K562 (cell line): ENCODE results near the gene PTPRT. TPM values are rescaled to one million over a fixed set of nuclear protein-coding genes. Genes with fewer than 3 reads are reported as not detected.

Source experiments
- ATAC-seq: fragments of 200-7000 bp; cut with Tn5 transposase; 3 replicates; pipeline ENCODE4 v1.9.1; 2020; ENCODE audit warnings: moderate library complexity
- BruUV-seq: library from RNA; stranded (reverse); fragments of 400-500 nt; replicated peaks from 2 replicates; lab custom pipeline; 2021; lab: Mats Ljungman, UMichigan
- CTCF ChIA-PET: fragments of 300-600 bp; formaldehyde crosslinking; extraction: SDS; loops from one replicate; lab custom pipeline; 2021; ENCODE audit warnings: low intra/inter-chr PET ratio; lab: Yijun Ruan, JAX
- POLR2A ChIA-PET: fragments of 300-600, 350-650 bp; sonication (Branson Sonifier 250); formaldehyde crosslinking; extraction: SDS; loops from one replicate; lab custom pipeline; 2021; ENCODE audit warnings: antibody characterized with exemption, inconsistent platforms; lab: Yijun Ruan, JAX
- DNase-seq, 4 experiments: peaks; one replicate each; pipeline versions ENCODE4 v3.0.0 to v3.0.0-alpha.2; 2011 to 2018; ENCODE audit warnings: low spot score in 3 of 4, mixed read lengths in 3 of 4; ENCODE audit errors: extremely low read depth in 1 of 4
- FAIRE-seq: peaks from 2 replicates; lab custom pipeline; 2011; peaks lifted over from hg19 to GRCh38; lab: Jason Lieb, UNC
- H2AFZ ChIP-seq: 2 replicates; pipeline ENCODE4 v1.6.0; 2011; ENCODE audit warnings: low read depth, low read length, control low read depth, inconsistent platforms
- H3K27ac ChIP-seq: fragments of 200-600 bp; 3 replicates; pipeline ENCODE4 v1.8.0; 2011; ENCODE audit warnings: low read depth, mild to moderate bottlenecking, control low read depth, inconsistent platforms, low read length, moderate library complexity, mixed read lengths; ENCODE audit errors: extremely low read depth
- H3K27me3 ChIP-seq, 2 experiments: fragments of 300-600 bp in 1 of 2; 2 replicates in 1 of 2; 3 replicates in 1 of 2; pipeline versions ENCODE4 v1.6.0 to v1.8.0; 2011; ENCODE audit warnings: inconsistent platforms in 2 of 2, low read length in 2 of 2, mild to moderate bottlenecking in 1 of 2, mixed read lengths in 1 of 2, moderate library complexity in 1 of 2; ENCODE audit not compliant: control insufficient read depth in 2 of 2, insufficient read depth in 2 of 2
- H3K36me3 ChIP-seq: fragments of 300-600 bp; 3 replicates; pipeline ENCODE4 v1.8.0; 2011; ENCODE audit warnings: mild to moderate bottlenecking, low read length, inconsistent platforms; ENCODE audit not compliant: control insufficient read depth, insufficient read depth
- H3K4me1 ChIP-seq, 2 experiments: fragments of 200-600 bp in 1 of 2; replicated peaks in 1 of 2; 2 replicates in 1 of 2; 3 replicates in 1 of 2; pipeline versions ENCODE4 v1.5.1 to v1.8.0; 2011; ENCODE audit warnings: inconsistent platforms in 2 of 2, low read length in 2 of 2, mild to moderate bottlenecking in 1 of 2, mixed read lengths in 1 of 2, moderate library complexity in 1 of 2; ENCODE audit not compliant: control insufficient read depth in 2 of 2, insufficient read depth in 2 of 2
- H3K4me2 ChIP-seq: 2 replicates; pipeline ENCODE4 v1.6.1; 2011; ENCODE audit warnings: low read length, control low read depth, inconsistent platforms, mixed read lengths; ENCODE audit not compliant: insufficient read depth
- H3K4me3 ChIP-seq: fragments of 200-600 bp; sonication (generic), shearing (Covaris generic); 2 replicates; pipeline ENCODE4 v1.5.1; 2016; ENCODE audit warnings: control low read depth, inconsistent platforms
- H3K79me2 ChIP-seq: fragments of 200-600 bp; 3 replicates; pipeline ENCODE4 v1.8.0; 2011; ENCODE audit warnings: low read length, inconsistent platforms; ENCODE audit not compliant: control insufficient read depth, insufficient read depth
- H3K9ac ChIP-seq, 2 experiments: 2 replicates each; pipeline versions ENCODE4 v1.6.0 to v1.6.1; 2011; ENCODE audit warnings: low read depth in 2 of 2, low read length in 2 of 2, control low read depth in 1 of 2, inconsistent platforms in 1 of 2, mild to moderate bottlenecking in 1 of 2, mixed read lengths in 1 of 2; ENCODE audit not compliant: insufficient read depth in 1 of 2
- H3K9me1 ChIP-seq: one replicate; pipeline ENCODE4 v1.6.0; 2011; ENCODE audit warnings: inconsistent platforms, mild to moderate bottlenecking, low read length, moderate library complexity; ENCODE audit not compliant: control insufficient read depth, insufficient read depth
- H3K9me3 ChIP-seq: replicated peaks from 2 replicates; pipeline ENCODE4 v1.5.1; 2011; ENCODE audit warnings: low read depth, low read length, inconsistent platforms; ENCODE audit not compliant: control insufficient read depth, insufficient read depth
- H4K20me1 ChIP-seq: replicated peaks from 2 replicates; pipeline ENCODE4 v1.6.1; 2011; ENCODE audit warnings: low read length, inconsistent platforms, mixed read lengths; ENCODE audit not compliant: control insufficient read depth, insufficient read depth
- TARDBP ChIP-seq: fragments of 450-650 bp; IDR thresholded peaks from 2 replicates; pipeline ENCODE4 v1.6.1; 2016
- ZBTB17 ChIP-seq: fragments of 450-650 bp; formaldehyde crosslinking; IDR thresholded peaks from 2 replicates; pipeline ENCODE4 v1.4.0; 2020; ENCODE audit warnings: mild to moderate bottlenecking
- WGBS: fragments of 100-300 bp; shearing (Covaris generic); methylation state at CpG from one replicate; pipeline ENCODE4 v1.1.6; 2016; ENCODE audit warnings: low coverage, mixed read lengths; ENCODE audit not compliant: insufficient coverage; ENCODE audit errors: missing lambda C conversion rate; 5-methylcytosine and 5-hydroxymethylcytosine counted together
- in situ Hi-C: fragments of 300-500 bp; cut with MboI; formaldehyde crosslinking; loops from 4 replicates; pipeline ENCODE4 v1.15.0; 2018; ENCODE audit warnings: inconsistent platforms, mixed read lengths
- intact Hi-C: fragments of 100-400 bp; cut with micrococcal nuclease; formaldehyde crosslinking; loops from 2 replicates; pipeline ENCODE4 v1.14.2; 2022
- polyA plus RNA-seq, 8 experiments: library from polyadenylated mRNA; depleted of rRNA in 4 of 8; stranded (reverse) in 5 of 8; unstranded in 3 of 8; fragments of >200 nt; fragmentation: Nextera tagmentation in 2 of 8; fragmentation: Illumina TruSeq in 1 of 8; extraction: Ambion mirVana in 2 of 8; extraction: Trizol in 1 of 8; gene quantifications; 2 replicates each; pipeline versions ENCODE4 v1.2.1 to v1.2.3, GENCODE V29; 2011 to 2014; ENCODE audit warnings: inconsistent platforms in 1 of 8, missing spikeins in 1 of 8
- total RNA-seq, 7 experiments: library from RNA; depleted of rRNA in 6 of 7; stranded (reverse); fragments of >200 nt in 6 of 7; fragmentation: Illumina TruSeq in 2 of 7; extraction: Trizol in 2 of 7; gene quantifications; 2 replicates each; pipeline versions ENCODE4 v1.2.1 to v1.2.3, GENCODE V29; 2011 to 2021; ENCODE audit warnings: low replicate concordance in 1 of 7
- TF ChIP-seq, protein P1 (sequence below), 3 experiments: fragments of 200-800 bp in 1 of 3; fragments of 250-450 bp in 1 of 3; fragments of 450-650 bp in 1 of 3; sonication (Bioruptor Pico) in 1 of 3; sonication (Bioruptor generic) in 1 of 3; formaldehyde crosslinking in 1 of 3; IDR thresholded peaks; 2 replicates each; pipeline versions ENCODE4 v1.6.1 to v1.8.0; 2016 to 2022; ENCODE audit warnings: mild to moderate bottlenecking in 2 of 3, missing genetic modification characterization in 2 of 3, missing compliant biosample characterization in 1 of 3, moderate library complexity in 1 of 3

Gene PTPRT
- total and polyA plus RNA-seq, 9 of the 15 experiments (the other 6 are each of a cell fraction or from before 2014, with no cell fraction given): not detected

- TF ChIP-seq TARDBP: no peak
Measured at GRCh38 chr20:42193119-42193518, 996.6 kb downstream of the PTPRT start (continued).

GRCh38 chr20:42192321-42192720 is 997.4 kb downstream of the PTPRT start:
- H3K9ac ChIP-seq: no peak overlapping the region
- no peaks in the 10 kb centered on the region for H3K9me3 ChIP-seq
- DNase-seq (no peak), ATAC-seq (no peak), FAIRE-seq (no peak)
- no peaks in the 10 kb centered on the region for H3K4me1 ChIP-seq
- H3K79me2 ChIP-seq: no peaks in the 10 kb centered on the region
- H3K27ac ChIP-seq: no peak overlapping the region
- no peak overlapping the region for H3K4me3 ChIP-seq
- no peaks in the 10 kb centered on the region for H3K9me1 ChIP-seq
- no peak overlapping the region for H3K4me2 ChIP-seq
- ChIA-PET CTCF (no interaction called here), POLR2A (no interaction called here)
- WGBS: 0% methylated on average over 2 of the region's 2 CpGs
- no peaks in the 10 kb centered on the region for H3K27me3 ChIP-seq
- no peak for TF ChIP-seq ZBTB17 (CRISPR knock-in tag)
- TF ChIP-seq, protein P1, sequence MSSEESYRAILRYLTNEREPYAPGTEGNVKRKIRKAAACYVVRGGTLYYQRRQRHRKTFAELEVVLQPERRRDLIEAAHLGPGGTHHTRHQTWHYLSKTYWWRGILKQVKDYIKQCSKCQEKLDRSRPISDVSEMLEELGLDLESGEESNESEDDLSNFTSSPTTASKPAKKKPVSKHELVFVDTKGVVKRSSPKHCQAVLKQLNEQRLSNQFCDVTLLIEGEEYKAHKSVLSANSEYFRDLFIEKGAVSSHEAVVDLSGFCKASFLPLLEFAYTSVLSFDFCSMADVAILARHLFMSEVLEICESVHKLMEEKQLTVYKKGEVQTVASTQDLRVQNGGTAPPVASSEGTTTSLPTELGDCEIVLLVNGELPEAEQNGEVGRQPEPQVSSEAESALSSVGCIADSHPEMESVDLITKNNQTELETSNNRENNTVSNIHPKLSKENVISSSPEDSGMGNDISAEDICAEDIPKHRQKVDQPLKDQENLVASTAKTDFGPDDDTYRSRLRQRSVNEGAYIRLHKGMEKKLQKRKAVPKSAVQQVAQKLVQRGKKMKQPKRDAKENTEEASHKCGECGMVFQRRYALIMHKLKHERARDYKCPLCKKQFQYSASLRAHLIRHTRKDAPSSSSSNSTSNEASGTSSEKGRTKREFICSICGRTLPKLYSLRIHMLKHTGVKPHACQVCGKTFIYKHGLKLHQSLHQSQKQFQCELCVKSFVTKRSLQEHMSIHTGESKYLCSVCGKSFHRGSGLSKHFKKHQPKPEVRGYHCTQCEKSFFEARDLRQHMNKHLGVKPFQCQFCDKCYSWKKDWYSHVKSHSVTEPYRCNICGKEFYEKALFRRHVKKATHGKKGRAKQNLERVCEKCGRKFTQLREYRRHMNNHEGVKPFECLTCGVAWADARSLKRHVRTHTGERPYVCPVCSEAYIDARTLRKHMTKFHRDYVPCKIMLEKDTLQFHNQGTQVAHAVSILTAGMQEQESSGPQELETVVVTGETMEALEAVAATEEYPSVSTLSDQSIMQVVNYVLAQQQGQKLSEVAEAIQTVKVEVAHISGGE (CRISPR knock-in tag; IDR thresholded peaks at IDR 0.05): peak in 1 of 3 experiments; percentile 22; a peak in 1 of 6 replicates
- BruUV-seq: no TSS peak
- H4K20me1 ChIP-seq: no peaks in the 10 kb centered on the region
- intact Hi-C loops: no loop called here
- no peaks in the 10 kb centered on the region for H3K36me3 ChIP-seq
- in situ Hi-C loops: no loop called here
- no peak overlapping the region for H2AFZ ChIP-seq
